ENCODE results near the gene AUTS2.
A peak's percentile ranks its signal among the peaks of the same experiment; 100 is the strongest.

AUTS2 gene

GRCh38 chr7:69690329-69690728, 92.1 kb downstream of the AUTS2 start:
- no peak overlapping the region for H2AK5ac ChIP-seq (ENCODE audit: low read length)
- H2BK15ac ChIP-seq (replicated peaks; ENCODE audit: low read depth), result no peak overlapping the region

GRCh38 chr7:69691327-69691726, 93.1 kb downstream of the AUTS2 start:
- no peak overlapping the region for H2BK5ac ChIP-seq (ENCODE audit: low read length)
- no peak overlapping the region for H3K4ac ChIP-seq (ENCODE audit: low read depth, low read length)
- H3K79me2 ChIP-seq (ENCODE audit: control insufficient read depth, insufficient read depth, low read length), result no peaks in the 10 kb centered on the region
- no peak for DNase-seq
- H3K4me2 ChIP-seq (ENCODE audit: low read length), result no peak overlapping the region
- no CpG with 5 or more reads among the region's 6 CpGs for WGBS (ENCODE audit: extremely low coverage, insufficient coverage, low lambda C conversion rate)
- H2AK5ac ChIP-seq (ENCODE audit: low read length), result no peak overlapping the region
- H3K56ac ChIP-seq (ENCODE audit: low read length), result no peak overlapping the region
- H3K9ac ChIP-seq (ENCODE audit: low read length), result no peak overlapping the region
- H4K8ac ChIP-seq (ENCODE audit: low read depth, low read length), result no peak overlapping the region
- H4K5ac ChIP-seq (ENCODE audit: low read length), result no peak overlapping the region
- no peak overlapping the region for H3K27ac ChIP-seq (ENCODE audit: low read depth, low read length)
- H3K23ac ChIP-seq (ENCODE audit: low read length), result no peak overlapping the region
- H3K4me1 ChIP-seq (ENCODE audit: control insufficient read depth, low read depth, low read length), result peaks cover 2% of the 10 kb centered on the region
- H3K18ac ChIP-seq (ENCODE audit: low read length), result no peak overlapping the region
- peaks cover 2% of the 10 kb centered on the region for H3K79me1 ChIP-seq (ENCODE audit: low read length)
- H3K36me3 ChIP-seq (ENCODE audit: control insufficient read depth, insufficient read depth, low read length), result no peaks in the 10 kb centered on the region
- no peak overlapping the region for H2BK15ac ChIP-seq (replicated peaks; ENCODE audit: low read depth)
- H3K4me3 ChIP-seq (ENCODE audit: low read length), result no peak overlapping the region
- no peaks in the 10 kb centered on the region for H3K27me3 ChIP-seq (ENCODE audit: insufficient read depth, low read length, poor library complexity)
- H2BK120ac ChIP-seq (ENCODE audit: low read depth, low read length), result no peak overlapping the region

More at GRCh38 chr7:69690329-69690728, 92.1 kb downstream of the AUTS2 start:
- no peak overlapping the region for H3K18ac ChIP-seq (ENCODE audit: low read length)
- H4K8ac ChIP-seq (ENCODE audit: low read depth, low read length), result no peak overlapping the region
- peaks cover 2% of the 10 kb centered on the region for H3K79me1 ChIP-seq (ENCODE audit: low read length)
- no peak overlapping the region for H3K4ac ChIP-seq (ENCODE audit: low read depth, low read length)
- H3K36me3 ChIP-seq (ENCODE audit: control insufficient read depth, insufficient read depth, low read length), result no peaks in the 10 kb centered on the region
- no peaks in the 10 kb centered on the region for H3K27me3 ChIP-seq (ENCODE audit: insufficient read depth, low read length, poor library complexity)
- H3K79me2 ChIP-seq (ENCODE audit: control insufficient read depth, insufficient read depth, low read length), result no peaks in the 10 kb centered on the region
- H2BK120ac ChIP-seq (ENCODE audit: low read depth, low read length), result no peak overlapping the region
- no CpG with 5 or more reads among the region's 6 CpGs for WGBS (ENCODE audit: extremely low coverage, insufficient coverage, low lambda C conversion rate)
- H3K4me2 ChIP-seq (ENCODE audit: low read length), result no peak overlapping the region
- H3K9ac ChIP-seq (ENCODE audit: low read length), result no peak overlapping the region
- no peak overlapping the region for H3K56ac ChIP-seq (ENCODE audit: low read length)
- DNase-seq, result no peak
- no peak overlapping the region for H2BK5ac ChIP-seq (ENCODE audit: low read length)
- H3K27ac ChIP-seq (ENCODE audit: low read depth, low read length), result no peak overlapping the region
- H3K4me3 ChIP-seq (ENCODE audit: low read length), result no peak overlapping the region
- H4K5ac ChIP-seq (ENCODE audit: low read length), result no peak overlapping the region
- no peaks in the 10 kb centered on the region for H3K4me1 ChIP-seq (ENCODE audit: control insufficient read depth, low read depth, low read length)
- no peak overlapping the region for H3K23ac ChIP-seq (ENCODE audit: low read length)

GRCh38 chr7:69691734-69692133, 93.5 kb downstream of the AUTS2 start:
- H3K27ac ChIP-seq (ENCODE audit: low read depth, low read length), result no peak overlapping the region
- H2BK5ac ChIP-seq (ENCODE audit: low read length), result no peak overlapping the region
- H2BK120ac ChIP-seq (ENCODE audit: low read depth, low read length), result no peak overlapping the region
- no peak overlapping the region for H3K4me3 ChIP-seq (ENCODE audit: low read length)
- no peaks in the 10 kb centered on the region for H3K36me3 ChIP-seq (ENCODE audit: control insufficient read depth, insufficient read depth, low read length)
- no peak overlapping the region for H2AK5ac ChIP-seq (ENCODE audit: low read length)
- no peak overlapping the region for H3K4ac ChIP-seq (ENCODE audit: low read depth, low read length)
- DNase-seq, result no peak
- H3K79me2 ChIP-seq (ENCODE audit: control insufficient read depth, insufficient read depth, low read length), result no peaks in the 10 kb centered on the region
- no peak overlapping the region for H4K5ac ChIP-seq (ENCODE audit: low read length)
- peaks cover 2% of the 10 kb centered on the region for H3K79me1 ChIP-seq (ENCODE audit: low read length)
- H3K4me1 ChIP-seq (ENCODE audit: control insufficient read depth, low read depth, low read length), result peaks cover 2% of the 10 kb centered on the region
- no peaks in the 10 kb centered on the region for H3K27me3 ChIP-seq (ENCODE audit: insufficient read depth, low read length, poor library complexity)
- no peak overlapping the region for H3K18ac ChIP-seq (ENCODE audit: low read length)
- no peak overlapping the region for H2BK15ac ChIP-seq (replicated peaks; ENCODE audit: low read depth)
- H4K8ac ChIP-seq (ENCODE audit: low read depth, low read length), result no peak overlapping the region
- H3K56ac ChIP-seq (ENCODE audit: low read length), result no peak overlapping the region
- no peak overlapping the region for H3K9ac ChIP-seq (ENCODE audit: low read length)
- H3K23ac ChIP-seq (ENCODE audit: low read length), result no peak overlapping the region
- H3K4me2 ChIP-seq (ENCODE audit: low read length), result no peak overlapping the region
- no CpG with 5 or more reads among the region's 4 CpGs for WGBS (ENCODE audit: extremely low coverage, insufficient coverage, low lambda C conversion rate)

- DNase-seq, result no peak
- no CpG with 5 or more reads among the region's 3 CpGs for WGBS (ENCODE audit: extremely low coverage, insufficient coverage, low lambda C conversion rate)
- Histone ChIP-seq H3K4me3 (ENCODE audit: low read length) (no peak overlapping the region), H2BK120ac (ENCODE audit: low read depth, low read length) (no peak overlapping the region), H2BK5ac (ENCODE audit: low read length) (no peak overlapping the region), H2BK15ac (replicated peaks; ENCODE audit: low read depth) (no peak overlapping the region), H3K4me2 (ENCODE audit: low read length) (no peak overlapping the region), H3K79me1 (ENCODE audit: low read length) (peaks cover 2% of the 10 kb centered on the region), H4K5ac (ENCODE audit: low read length) (no peak overlapping the region), H3K27me3 (ENCODE audit: insufficient read depth, low read length, poor library complexity) (no peaks in the 10 kb centered on the region), H3K4me1 (ENCODE audit: control insufficient read depth, low read depth, low read length) (peaks cover 2% of the 10 kb centered on the region), H3K4ac (ENCODE audit: low read depth, low read length) (no peak overlapping the region), H3K9ac (ENCODE audit: low read length) (no peak overlapping the region), H3K79me2 (ENCODE audit: control insufficient read depth, insufficient read depth, low read length) (no peaks in the 10 kb centered on the region), H3K27ac (ENCODE audit: low read depth, low read length) (no peak overlapping the region), H4K8ac (ENCODE audit: low read depth, low read length) (no peak overlapping the region), H3K56ac (ENCODE audit: low read length) (no peak overlapping the region), H2AK5ac (ENCODE audit: low read length) (no peak overlapping the region), H3K18ac (ENCODE audit: low read length) (no peak overlapping the region), H3K23ac (ENCODE audit: low read length) (no peak overlapping the region), H3K36me3 (ENCODE audit: control insufficient read depth, insufficient read depth, low read length) (no peaks in the 10 kb centered on the region)
These were observed 94.3 kb downstream of the AUTS2 start for GRCh38 chr7:69692611-69693010.

- Histone ChIP-seq H3K79me2 (ENCODE audit: control insufficient read depth, insufficient read depth, low read length) (no peaks in the 10 kb centered on the region), H2AK5ac (ENCODE audit: low read length) (no peak overlapping the region), H3K36me3 (ENCODE audit: control insufficient read depth, insufficient read depth, low read length) (no peaks in the 10 kb centered on the region), H4K5ac (ENCODE audit: low read length) (no peak overlapping the region), H3K9ac (ENCODE audit: low read length) (no peak overlapping the region), H3K4ac (ENCODE audit: low read depth, low read length) (no peak overlapping the region), H3K56ac (ENCODE audit: low read length) (no peak overlapping the region), H2BK5ac (ENCODE audit: low read length) (no peak overlapping the region), H3K79me1 (ENCODE audit: low read length) (peaks cover 2% of the 10 kb centered on the region), H3K4me2 (ENCODE audit: low read length) (no peak overlapping the region), H2BK15ac (replicated peaks; ENCODE audit: low read depth) (no peak overlapping the region), H3K23ac (ENCODE audit: low read length) (no peak overlapping the region), H3K27ac (ENCODE audit: low read depth, low read length) (no peak overlapping the region), H4K8ac (ENCODE audit: low read depth, low read length) (no peak overlapping the region), H3K4me1 (ENCODE audit: control insufficient read depth, low read depth, low read length) (peaks cover 2% of the 10 kb centered on the region), H2BK120ac (ENCODE audit: low read depth, low read length) (no peak overlapping the region), H3K27me3 (ENCODE audit: insufficient read depth, low read length, poor library complexity) (no peaks in the 10 kb centered on the region), H3K18ac (ENCODE audit: low read length) (no peak overlapping the region), H3K4me3 (ENCODE audit: low read length) (no peak overlapping the region)
- no peak for DNase-seq
- no CpG with 5 or more reads among the region's 1 CpG for WGBS (ENCODE audit: extremely low coverage, insufficient coverage, low lambda C conversion rate)
These were observed 94.8 kb downstream of the AUTS2 start for GRCh38 chr7:69693042-69693441.

- H3K4me1 ChIP-seq (ENCODE audit: control insufficient read depth, low read depth, low read length), result peaks cover 2% of the 10 kb centered on the region
- H2AK5ac ChIP-seq (ENCODE audit: low read length), result no peak overlapping the region
- no peak overlapping the region for H4K8ac ChIP-seq (ENCODE audit: low read depth, low read length)
- H3K79me1 ChIP-seq (ENCODE audit: low read length), result peaks cover 2% of the 10 kb centered on the region
- H3K18ac ChIP-seq (ENCODE audit: low read length), result peak overlapping the region; percentile 30
- H3K4ac ChIP-seq (ENCODE audit: low read depth, low read length), result no peak overlapping the region
- no peak overlapping the region for H3K4me3 ChIP-seq (ENCODE audit: low read length)
- no peaks in the 10 kb centered on the region for H3K79me2 ChIP-seq (ENCODE audit: control insufficient read depth, insufficient read depth, low read length)
- no CpG with 5 or more reads among the region's 7 CpGs for WGBS (ENCODE audit: extremely low coverage, insufficient coverage, low lambda C conversion rate)
- H2BK5ac ChIP-seq (ENCODE audit: low read length), result no peak overlapping the region
- peak; percentile 77 for DNase-seq
- H3K56ac ChIP-seq (ENCODE audit: low read length), result no peak overlapping the region
- no peaks in the 10 kb centered on the region for H3K36me3 ChIP-seq (ENCODE audit: control insufficient read depth, insufficient read depth, low read length)
- H3K23ac ChIP-seq (ENCODE audit: low read length), result no peak overlapping the region
- no peak overlapping the region for H4K5ac ChIP-seq (ENCODE audit: low read length)
- no peaks in the 10 kb centered on the region for H3K27me3 ChIP-seq (ENCODE audit: insufficient read depth, low read length, poor library complexity)
- H2BK120ac ChIP-seq (ENCODE audit: low read depth, low read length), result no peak overlapping the region
- H3K4me2 ChIP-seq (ENCODE audit: low read length), result no peak overlapping the region
- no peak overlapping the region for H3K9ac ChIP-seq (ENCODE audit: low read length)
- H2BK15ac ChIP-seq (replicated peaks; ENCODE audit: low read depth), result no peak overlapping the region
- no peak overlapping the region for H3K27ac ChIP-seq (ENCODE audit: low read depth, low read length)
These were observed 97.8 kb downstream of the AUTS2 start for GRCh38 chr7:69696054-69696591.

Data from mesendoderm (in vitro differentiated cells).